ENCODE measurements around the gene ALG3. TPM values are rescaled to one million over a fixed set of nuclear protein-coding genes. Genes with fewer than 3 reads are reported as not detected.

Gene ALG3
- total RNA-seq, 1 donor from 2014 or later: 33.3 TPM

- peak; percentile 82 for DNase-seq (ENCODE audit: low spot score)
- Mint-ChIP-seq H3K9me3 (ENCODE audit: low read depth) (no peaks in the 10 kb centered on the region), H3K36me3 (ENCODE audit: low read depth) (peaks cover 9% of the 10 kb centered on the region), H3K4me3 (ENCODE audit: unreplicated experiment) (peak overlapping the region; percentile 78), H3K4me1 (ENCODE audit: low read depth) (peaks cover 21% of the 10 kb centered on the region), H3K27ac (ENCODE audit: unreplicated experiment) (no peak overlapping the region), H3K27me3 (ENCODE audit: low read depth) (peaks cover 11% of the 10 kb centered on the region)
- no peak for TF ChIP-seq CTCF (IDR thresholded peaks at IDR 0.05)
Measured at GRCh38 chr3:184259878-184260723, 11.3 kb upstream of the ALG3 start.

- TF ChIP-seq CTCF (IDR thresholded peaks at IDR 0.05): no peak
- H3K36me3 Mint-ChIP-seq (ENCODE audit: low read depth): peaks cover 9% of the 10 kb centered on the region
- H3K27ac Mint-ChIP-seq (ENCODE audit: unreplicated experiment): no peak overlapping the region
- H3K4me1 Mint-ChIP-seq (ENCODE audit: low read depth): peaks cover 21% of the 10 kb centered on the region
- H3K27me3 Mint-ChIP-seq (ENCODE audit: low read depth): peaks cover 11% of the 10 kb centered on the region
- no peaks in the 10 kb centered on the region for H3K9me3 Mint-ChIP-seq (ENCODE audit: low read depth)
- H3K4me3 Mint-ChIP-seq (ENCODE audit: unreplicated experiment): peak overlapping the region; percentile 50
- DNase-seq (ENCODE audit: low spot score): peak; percentile 89
Measured at GRCh38 chr3:184259396-184259877, 10.7 kb upstream of the ALG3 start.

GRCh38 chr3:184258926-184259325 is 10.2 kb upstream of the ALG3 start:
- Mint-ChIP-seq H3K9me3 (ENCODE audit: low read depth) (no peaks in the 10 kb centered on the region), H3K27me3 (ENCODE audit: low read depth) (peaks cover 11% of the 10 kb centered on the region), H3K36me3 (ENCODE audit: low read depth) (peaks cover 9% of the 10 kb centered on the region), H3K27ac (ENCODE audit: unreplicated experiment) (no peak overlapping the region), H3K4me3 (ENCODE audit: unreplicated experiment) (no peak overlapping the region), H3K4me1 (ENCODE audit: low read depth) (peaks cover 21% of the 10 kb centered on the region)
- peak; percentile 48 for DNase-seq (ENCODE audit: low spot score)
- TF ChIP-seq CTCF (IDR thresholded peaks at IDR 0.05): no peak

GRCh38 chr3:184257083-184257915 is 8.5 kb upstream of the ALG3 start:
- DNase-seq (ENCODE audit: low spot score): peak; percentile 82
- Mint-ChIP-seq H3K9me3 (ENCODE audit: low read depth) (no peaks in the 10 kb centered on the region), H3K36me3 (ENCODE audit: low read depth) (peaks cover 9% of the 10 kb centered on the region), H3K27ac (ENCODE audit: unreplicated experiment) (no peak overlapping the region), H3K4me1 (ENCODE audit: low read depth) (peaks cover 17% of the 10 kb centered on the region), H3K27me3 (ENCODE audit: low read depth) (peaks cover 7% of the 10 kb centered on the region), H3K4me3 (ENCODE audit: unreplicated experiment) (no peak overlapping the region)
- no peak for TF ChIP-seq CTCF (IDR thresholded peaks at IDR 0.05)
